T-helper 17 cell (primary cell): ENCODE results near the gene MPP2. TPM values are rescaled to one million over a fixed set of nuclear protein-coding genes. Genes with fewer than 3 reads are reported as not detected.

ENCODE experiments used
- ATAC-seq: fragments of 150-1000 bp; cut with Tn5 transposase; 2 replicates; pipeline ENCODE4 v1.10.0; 2021; ENCODE audit warnings: mild to moderate bottlenecking, moderate library complexity
- DNase-seq, 3 donors: peaks; one replicate each; pipeline versions ENCODE4 v3.0.0 to v3.0.0-alpha.2; 2020 to 2021
- H3K9me3 ChIP-seq: one replicate; pipeline ENCODE4 v1.7.0; 2013; ENCODE audit warnings: low read length, mild to moderate bottlenecking; ENCODE audit not compliant: control insufficient read depth, poor library complexity, severe bottlenecking
- H3K27ac Mint-ChIP-seq: one replicate; pipeline ENCODE4 v1.8.0; 2022; ENCODE audit warnings: mild to moderate bottlenecking, moderate library complexity, mixed read lengths
- H3K27me3 Mint-ChIP-seq: one replicate; pipeline ENCODE4 v1.8.0; 2022; ENCODE audit warnings: mixed read lengths
- H3K36me3 Mint-ChIP-seq: one replicate; pipeline ENCODE4 v1.8.0; 2022; ENCODE audit warnings: low read depth, mixed read lengths
- H3K4me1 Mint-ChIP-seq: one replicate; pipeline ENCODE4 v1.8.0; 2022; ENCODE audit warnings: mild to moderate bottlenecking, mixed read lengths
- H3K4me3 Mint-ChIP-seq: one replicate; pipeline ENCODE4 v1.8.0; 2022; ENCODE audit warnings: mild to moderate bottlenecking, moderate library complexity, mixed read lengths
- total RNA-seq, 4 donors: library from RNA in 2 of 4; stranded (reverse) in 2 of 4; gene quantifications; one replicate each; pipeline ENCODE4 v1.2.3 and lab custom pipeline; 2022 to 2026

MPP2 gene
- total RNA-seq: 1 to 10 TPM; 1.5 to 2.2 TPM
- total RNA-seq (lab: John Stamatoyannopoulos, UW): 1.3 to 1.6 reads per million in 2 donors

- DNase-seq (peak; percentile 33 to 42 (median 38)), ATAC-seq (peak; percentile 71)
- Mint-ChIP-seq H3K4me3 (peak within 1 kb of the TSS; percentile 91), H3K27me3 (peaks cover 27% of the 10 kb centered on the region), H3K36me3 (no peaks in the 10 kb centered on the region), H3K27ac (peak within 1 kb of the TSS; percentile 41), H3K4me1 (peaks cover 23% of the 10 kb centered on the region)
- H3K9me3 ChIP-seq: no peaks in the 10 kb centered on the region
These were observed at the start of gene MPP2 for GRCh38 chr17:43907425-43907981. Gene MPP2 (minus strand): TSS chr17:43907536. CDS start chr17:43904460, 3,076 bp downstream.

- Mint-ChIP-seq H3K4me1 (peaks cover 2% of the 10 kb centered on the region), H3K36me3 (peaks cover 4% of the 10 kb centered on the region), H3K27me3 (peaks cover 47% of the 10 kb centered on the region), H3K4me3 (no peak overlapping the region), H3K27ac (no peak overlapping the region)
- ATAC-seq: no peak
- H3K9me3 ChIP-seq: no peaks in the 10 kb centered on the region
- no peak for DNase-seq
These were observed 48.9 kb upstream of the MPP2 start for GRCh38 chr17:43956222-43956621.

- Mint-ChIP-seq H3K27ac (no peak within 1 kb of the TSS), H3K27me3 (peaks cover 62% of the 10 kb centered on the region), H3K4me3 (peak within 1 kb of the TSS; percentile 25), H3K4me1 (peaks cover 2% of the 10 kb centered on the region), H3K36me3 (peaks cover 6% of the 10 kb centered on the region)
- ATAC-seq (no peak), DNase-seq (no peak)
- no peaks in the 10 kb centered on the region for H3K9me3 ChIP-seq
These were observed 46.4 kb upstream of the MPP2 start, which contains the start of gene PYY for GRCh38 chr17:43953746-43954145. Gene PYY (minus strand): TSS chr17:43953940. CDS start chr17:43953483, 457 bp downstream.

GRCh38 chr17:43952724-43953666 lies 45.7 kb upstream of the MPP2 start:
- H3K4me3 Mint-ChIP-seq: peak overlapping the region; percentile 25
- H3K27ac Mint-ChIP-seq: no peak overlapping the region
- peak; percentile 32 for ATAC-seq
- H3K36me3 Mint-ChIP-seq: peaks cover 6% of the 10 kb centered on the region
- DNase-seq: no peak
- peaks cover 2% of the 10 kb centered on the region for H3K4me1 Mint-ChIP-seq
- peaks cover 64% of the 10 kb centered on the region for H3K27me3 Mint-ChIP-seq
- no peaks in the 10 kb centered on the region for H3K9me3 ChIP-seq

GRCh38 chr17:43952351-43952723 lies 45.0 kb upstream of the MPP2 start:
- no peak for DNase-seq
- Mint-ChIP-seq H3K27me3 (peaks cover 70% of the 10 kb centered on the region), H3K4me3 (peak overlapping the region; percentile 25), H3K36me3 (peaks cover 6% of the 10 kb centered on the region), H3K4me1 (peaks cover 2% of the 10 kb centered on the region), H3K27ac (no peak overlapping the region)
- H3K9me3 ChIP-seq: no peaks in the 10 kb centered on the region
- no peak for ATAC-seq

GRCh38 chr17:43951750-43952149 lies 44.4 kb upstream of the MPP2 start:
- ATAC-seq (no peak), DNase-seq (no peak)
- Mint-ChIP-seq H3K4me1 (peaks cover 2% of the 10 kb centered on the region), H3K36me3 (peaks cover 6% of the 10 kb centered on the region), H3K27me3 (peaks cover 70% of the 10 kb centered on the region), H3K4me3 (peak overlapping the region; percentile 25), H3K27ac (no peak overlapping the region)
- H3K9me3 ChIP-seq: no peaks in the 10 kb centered on the region

GRCh38 chr17:43950554-43950953 lies 43.2 kb upstream of the MPP2 start:
- no peaks in the 10 kb centered on the region for H3K9me3 ChIP-seq
- DNase-seq (no peak), ATAC-seq (no peak)
- peaks cover 2% of the 10 kb centered on the region for H3K4me1 Mint-ChIP-seq
- no peak overlapping the region for H3K4me3 Mint-ChIP-seq
- no peak overlapping the region for H3K27ac Mint-ChIP-seq
- H3K36me3 Mint-ChIP-seq: peaks cover 6% of the 10 kb centered on the region
- H3K27me3 Mint-ChIP-seq: peaks cover 69% of the 10 kb centered on the region

- H3K36me3 Mint-ChIP-seq: peaks cover 6% of the 10 kb centered on the region
- no peak for ATAC-seq
These were observed 42.4 kb upstream of the MPP2 start for GRCh38 chr17:43949781-43950180.

GRCh38 chr17:43946781-43947180 lies 39.4 kb upstream of the MPP2 start:
- no peak overlapping the region for H3K27ac Mint-ChIP-seq
- no peak for ATAC-seq

More at GRCh38 chr17:43949781-43950180, 42.4 kb upstream of the MPP2 start:
- H3K4me1 Mint-ChIP-seq: peaks cover 2% of the 10 kb centered on the region
- H3K27ac Mint-ChIP-seq: no peak overlapping the region
- H3K4me3 Mint-ChIP-seq: no peak overlapping the region
- no peak for DNase-seq
- H3K27me3 Mint-ChIP-seq: peaks cover 62% of the 10 kb centered on the region
- no peaks in the 10 kb centered on the region for H3K9me3 ChIP-seq

GRCh38 chr17:43945074-43945829 lies 37.9 kb upstream of the MPP2 start:
- Mint-ChIP-seq H3K4me1 (peaks cover 2% of the 10 kb centered on the region), H3K27ac (no peak overlapping the region), H3K4me3 (no peak overlapping the region), H3K36me3 (no peaks in the 10 kb centered on the region), H3K27me3 (peaks cover 27% of the 10 kb centered on the region)
- ATAC-seq (no peak), DNase-seq (no peak)
- H3K9me3 ChIP-seq: no peaks in the 10 kb centered on the region

More at GRCh38 chr17:43946781-43947180, 39.4 kb upstream of the MPP2 start:
- H3K9me3 ChIP-seq: no peaks in the 10 kb centered on the region
- H3K36me3 Mint-ChIP-seq: peaks cover 6% of the 10 kb centered on the region
- no peak for DNase-seq
- H3K27me3 Mint-ChIP-seq: peaks cover 42% of the 10 kb centered on the region
- peaks cover 2% of the 10 kb centered on the region for H3K4me1 Mint-ChIP-seq
- H3K4me3 Mint-ChIP-seq: no peak overlapping the region

GRCh38 chr17:43942051-43942685 lies 34.8 kb upstream of the MPP2 start, which contains the start of gene PPY:
Gene PPY (minus strand): TSS chr17:43942476. CDS start chr17:43941654, 822 bp downstream.
- H3K9me3 ChIP-seq: no peaks in the 10 kb centered on the region
- no peak for DNase-seq
- H3K4me1 Mint-ChIP-seq: peaks cover 8% of the 10 kb centered on the region
- ATAC-seq: no peak
- H3K4me3 Mint-ChIP-seq: no peak within 1 kb of the TSS
- H3K36me3 Mint-ChIP-seq: no peaks in the 10 kb centered on the region
- H3K27me3 Mint-ChIP-seq: peaks cover 7% of the 10 kb centered on the region
- H3K27ac Mint-ChIP-seq: no peak within 1 kb of the TSS

- Mint-ChIP-seq H3K36me3 (no peaks in the 10 kb centered on the region), H3K27ac (no peak overlapping the region), H3K4me3 (no peak overlapping the region), H3K27me3 (no peaks in the 10 kb centered on the region), H3K4me1 (peaks cover 8% of the 10 kb centered on the region)
- H3K9me3 ChIP-seq: no peaks in the 10 kb centered on the region
- DNase-seq (no peak), ATAC-seq (no peak)
These were observed 33.3 kb upstream of the MPP2 start for GRCh38 chr17:43940630-43941029.
